ENCODE data around the gene TRPC6.
"Not testable (repeated sequence)": the region's sequence is repeated elsewhere in the genome, so short reads cannot be mapped to it uniquely, and the experiment has no call there.

TRPC6 gene

GRCh38 chr11:101523193-101523592, 60.6 kb downstream of the TRPC6 start:
- DNase-seq (ENCODE audit: low read depth in 3 of 3) = no peak

GRCh38 chr11:101521821-101522220, 62.0 kb downstream of the TRPC6 start:
- no peak for DNase-seq (ENCODE audit: low read depth in 3 of 3)

GRCh38 chr11:101516546-101516945, 67.3 kb downstream of the TRPC6 start:
- DNase-seq (ENCODE audit: low read depth in 3 of 3) = no peak

- DNase-seq (ENCODE audit: low read depth in 3 of 3) = no peak
Measured at GRCh38 chr11:101511065-101511464, 72.7 kb downstream of the TRPC6 start.

GRCh38 chr11:101510591-101510990, 73.2 kb downstream of the TRPC6 start:
- no peak for DNase-seq (ENCODE audit: low read depth in 3 of 3)

GRCh38 chr11:101509922-101510321, 73.9 kb downstream of the TRPC6 start:
- no peak for DNase-seq (ENCODE audit: low read depth in 3 of 3)

- no peak for DNase-seq (ENCODE audit: low read depth in 3 of 3)
Measured at GRCh38 chr11:101508370-101508769, 75.4 kb downstream of the TRPC6 start.

GRCh38 chr11:101498891-101499290, 84.9 kb downstream of the TRPC6 start:
- no peak for DNase-seq (ENCODE audit: low read depth in 3 of 3)

GRCh38 chr11:101497291-101497690, 86.5 kb downstream of the TRPC6 start:
- DNase-seq (ENCODE audit: low read depth in 3 of 3) = no peak

- no peak for DNase-seq (ENCODE audit: low read depth in 3 of 3)
Measured at GRCh38 chr11:101487775-101488174, 96.0 kb downstream of the TRPC6 start.

- DNase-seq (ENCODE audit: low read depth in 3 of 3) = no peak
Measured at GRCh38 chr11:101482556-101483124, 101.2 kb downstream of the TRPC6 start.

GRCh38 chr11:101478587-101479369, 105.0 kb downstream of the TRPC6 start:
- DNase-seq (ENCODE audit: low read depth in 3 of 3) = no peak

- no peak for DNase-seq (ENCODE audit: low read depth in 3 of 3)
Measured at GRCh38 chr11:101477926-101478325, 105.9 kb downstream of the TRPC6 start.

GRCh38 chr11:101476191-101476590, 107.6 kb downstream of the TRPC6 start:
- DNase-seq (ENCODE audit: low read depth in 3 of 3) = no peak

- DNase-seq (ENCODE audit: low read depth in 3 of 3) = no peak
Measured at GRCh38 chr11:101475699-101476098, 108.1 kb downstream of the TRPC6 start.

GRCh38 chr11:101474666-101475065, 109.1 kb downstream of the TRPC6 start:
- no peak for DNase-seq (ENCODE audit: low read depth in 3 of 3)

- DNase-seq (ENCODE audit: low read depth in 3 of 3) = no peak
Measured at GRCh38 chr11:101470881-101471520, 112.8 kb downstream of the TRPC6 start.

GRCh38 chr11:101470419-101470818, 113.4 kb downstream of the TRPC6 start:
- DNase-seq (ENCODE audit: low read depth in 3 of 3) = no peak

- DNase-seq (ENCODE audit: low read depth in 3 of 3) = no peak
Measured at GRCh38 chr11:101466352-101466751, 117.5 kb downstream of the TRPC6 start.

GRCh38 chr11:101464388-101464787, 119.4 kb downstream of the TRPC6 start:
- not testable (repeated sequence) for DNase-seq (ENCODE audit: low read depth in 3 of 3)

- no peak for DNase-seq (ENCODE audit: low read depth in 3 of 3)
Measured at GRCh38 chr11:101459020-101459419, 124.8 kb downstream of the TRPC6 start.

GRCh38 chr11:101458161-101458560, 125.6 kb downstream of the TRPC6 start:
- DNase-seq (ENCODE audit: low read depth in 3 of 3) = no peak

GRCh38 chr11:101456812-101457211, 127.0 kb downstream of the TRPC6 start:
- no peak for DNase-seq (ENCODE audit: low read depth in 3 of 3)

Measured in stimulated activated CD4-positive, alpha-beta T cell treated with anti-CD3 and anti-CD28 coated beads, TNF-alpha, amount 100 ng/mL, for 48 hours (primary cell).